Tibial artery (tissue), 4 donors: ENCODE data around the gene NKX1-1.
A peak's percentile ranks its signal among the peaks of the same experiment; 100 is the strongest.

Experiments
- DNase-seq, 2 donors: peaks; one replicate each; pipeline ENCODE4 v3.0.0-alpha.2; 2019
- H3K27ac ChIP-seq, 2 donors: fragments of 200-600 bp; sonication (generic) in 1 of 2; 1 replicate in 1 of 2; 2 replicates in 1 of 2; pipeline ENCODE4 v1.5.1; 2018 to 2019; ENCODE audit warnings: mild to moderate bottlenecking in 1 of 2
- H3K27me3 ChIP-seq, 2 donors: fragments of 200-600 bp; sonication (generic) in 1 of 2; one replicate each; pipeline versions ENCODE4 v1.5.1 to v1.6.0; 2016 to 2019
- H3K36me3 ChIP-seq, 3 donors: fragments of 200-600 bp; sonication (generic) in 2 of 3; one replicate each; pipeline ENCODE4 v1.5.1; 2016 to 2019; ENCODE audit warnings: mild to moderate bottlenecking in 2 of 3
- H3K4me1 ChIP-seq, 4 donors: fragments of 200-600 bp; sonication (generic) in 2 of 4; 1 replicate in 3 of 4; 2 replicates in 1 of 4; pipeline ENCODE4 v1.5.1; 2016 to 2019
- H3K4me3 ChIP-seq, 2 donors: fragments of 200-600 bp; sonication (generic) in 1 of 2; 1 replicate in 1 of 2; 2 replicates in 1 of 2; pipeline ENCODE4 v1.5.1; 2018 to 2019; ENCODE audit warnings: mild to moderate bottlenecking in 2 of 2
- H3K9me3 ChIP-seq, 3 donors: fragments of 200-600 bp; sonication (generic) in 1 of 3; one replicate each; pipeline ENCODE4 v1.5.1; 2016 to 2019
- intact Hi-C: fragments of 100-400 bp; cut with DNase I; formaldehyde crosslinking; loops from one replicate; pipeline ENCODE4 v1.15.0; 2023; ENCODE audit warnings: low total_unique reads
- TF ChIP-seq, protein P1 (sequence below), 2 experiments: fragments of 200-600 bp in 1 of 2; fragments of 450-650 bp in 1 of 2; IDR thresholded peaks; one replicate each; pipeline ENCODE4 v1.5.1; 2017 to 2019; ENCODE audit warnings: antibody characterized with exemption in 2 of 2, mild to moderate bottlenecking in 1 of 2, moderate library complexity in 1 of 2

NKX1-1 gene

DNA sequence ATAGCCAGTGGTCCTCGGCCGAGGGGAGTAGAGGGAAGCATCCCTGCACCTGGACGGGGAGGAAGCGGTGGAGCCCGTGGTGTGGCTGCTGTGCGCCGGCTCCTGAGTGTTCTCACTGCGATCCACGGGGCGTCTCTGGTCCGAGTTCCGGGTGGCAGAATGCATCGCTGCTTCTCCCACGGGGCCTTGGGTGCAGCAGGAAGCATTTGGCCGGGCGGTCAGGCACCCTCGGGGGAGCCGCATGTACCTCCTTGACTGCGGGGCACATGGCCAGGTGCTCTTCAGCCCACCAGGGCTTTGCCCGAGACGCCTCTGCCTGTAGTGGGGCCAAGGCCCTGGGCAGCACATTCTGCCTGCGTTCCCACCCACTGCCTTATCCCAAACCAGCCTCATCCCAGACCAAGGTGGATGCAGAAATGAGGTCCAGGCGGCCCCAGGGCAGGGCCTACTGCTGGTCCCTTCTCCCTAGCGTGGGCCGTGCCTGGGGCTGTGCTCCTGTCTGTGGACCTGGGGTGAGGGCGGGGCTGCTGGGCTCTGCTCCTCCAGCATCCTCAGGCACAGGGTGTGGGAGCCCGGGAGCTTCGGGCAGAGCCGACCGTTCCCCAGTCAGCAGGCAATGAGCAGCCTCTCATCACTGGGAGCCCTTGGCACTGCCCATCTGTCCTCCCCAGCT lies 27.5 kb downstream of the NKX1-1 start:
- peaks cover 21 to 98% (median 51%) of the 10 kb centered on the region in 3 donors for H3K36me3 ChIP-seq
- peak in 1 of 2 donors; percentile 64 for DNase-seq
- TF ChIP-seq, protein P1, sequence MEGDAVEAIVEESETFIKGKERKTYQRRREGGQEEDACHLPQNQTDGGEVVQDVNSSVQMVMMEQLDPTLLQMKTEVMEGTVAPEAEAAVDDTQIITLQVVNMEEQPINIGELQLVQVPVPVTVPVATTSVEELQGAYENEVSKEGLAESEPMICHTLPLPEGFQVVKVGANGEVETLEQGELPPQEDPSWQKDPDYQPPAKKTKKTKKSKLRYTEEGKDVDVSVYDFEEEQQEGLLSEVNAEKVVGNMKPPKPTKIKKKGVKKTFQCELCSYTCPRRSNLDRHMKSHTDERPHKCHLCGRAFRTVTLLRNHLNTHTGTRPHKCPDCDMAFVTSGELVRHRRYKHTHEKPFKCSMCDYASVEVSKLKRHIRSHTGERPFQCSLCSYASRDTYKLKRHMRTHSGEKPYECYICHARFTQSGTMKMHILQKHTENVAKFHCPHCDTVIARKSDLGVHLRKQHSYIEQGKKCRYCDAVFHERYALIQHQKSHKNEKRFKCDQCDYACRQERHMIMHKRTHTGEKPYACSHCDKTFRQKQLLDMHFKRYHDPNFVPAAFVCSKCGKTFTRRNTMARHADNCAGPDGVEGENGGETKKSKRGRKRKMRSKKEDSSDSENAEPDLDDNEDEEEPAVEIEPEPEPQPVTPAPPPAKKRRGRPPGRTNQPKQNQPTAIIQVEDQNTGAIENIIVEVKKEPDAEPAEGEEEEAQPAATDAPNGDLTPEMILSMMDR (IDR thresholded peaks at IDR 0.05), result no peak
- intact Hi-C loops, result no loop called here
- H3K4me1 ChIP-seq, result no peaks in the 10 kb centered on the region
- H3K4me3 ChIP-seq, result no peak overlapping the region
- H3K9me3 ChIP-seq, result no peaks in the 10 kb centered on the region
- H3K27me3 ChIP-seq, result no peaks in the 10 kb centered on the region
- no peak overlapping the region for H3K27ac ChIP-seq

DNA sequence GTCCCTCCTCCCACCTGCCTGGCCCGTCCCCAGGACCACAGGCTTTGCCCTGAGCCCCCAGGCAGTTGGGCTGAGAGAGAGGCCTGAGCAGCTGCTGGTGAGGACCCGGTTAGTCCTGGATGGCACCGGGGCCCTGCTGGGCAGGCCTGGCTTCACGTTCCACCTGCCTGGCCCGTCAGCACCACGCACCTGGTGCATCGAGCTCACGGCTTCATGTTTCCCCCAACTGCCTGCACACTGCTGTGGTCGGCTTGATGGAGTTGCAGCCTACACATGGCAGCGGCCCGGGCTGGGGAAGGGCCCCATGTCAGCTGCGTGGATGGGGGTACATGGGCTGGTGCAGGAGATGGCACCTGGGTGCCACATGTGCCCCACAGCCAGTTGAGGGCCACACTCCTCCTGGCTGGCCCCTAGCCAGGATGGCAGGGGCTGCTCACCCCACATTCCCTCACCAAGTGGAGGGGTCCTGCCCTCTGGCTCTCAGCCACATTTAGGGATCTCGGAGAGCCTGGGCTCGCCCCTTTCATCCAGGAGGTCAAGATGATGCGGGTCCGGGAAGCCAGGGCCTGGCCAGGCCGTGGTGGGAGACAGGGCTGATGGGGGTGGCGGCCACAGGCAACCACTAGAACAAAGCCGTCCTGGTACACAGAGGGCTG lies 28.5 kb downstream of the NKX1-1 start:
- intact Hi-C loops, result no loop called here
- no peaks in the 10 kb centered on the region for H3K27me3 ChIP-seq
- H3K9me3 ChIP-seq, result no peaks in the 10 kb centered on the region
- H3K4me1 ChIP-seq, result no peaks in the 10 kb centered on the region
- H3K36me3 ChIP-seq, result peaks cover 18 to 96% (median 54%) of the 10 kb centered on the region in 3 donors
- DNase-seq, result peak in 1 of 2 donors; percentile 58
- H3K4me3 ChIP-seq, result no peak overlapping the region
- TF ChIP-seq, protein P1 (IDR thresholded peaks at IDR 0.05), result no peak
- H3K27ac ChIP-seq, result no peak overlapping the region

DNA sequence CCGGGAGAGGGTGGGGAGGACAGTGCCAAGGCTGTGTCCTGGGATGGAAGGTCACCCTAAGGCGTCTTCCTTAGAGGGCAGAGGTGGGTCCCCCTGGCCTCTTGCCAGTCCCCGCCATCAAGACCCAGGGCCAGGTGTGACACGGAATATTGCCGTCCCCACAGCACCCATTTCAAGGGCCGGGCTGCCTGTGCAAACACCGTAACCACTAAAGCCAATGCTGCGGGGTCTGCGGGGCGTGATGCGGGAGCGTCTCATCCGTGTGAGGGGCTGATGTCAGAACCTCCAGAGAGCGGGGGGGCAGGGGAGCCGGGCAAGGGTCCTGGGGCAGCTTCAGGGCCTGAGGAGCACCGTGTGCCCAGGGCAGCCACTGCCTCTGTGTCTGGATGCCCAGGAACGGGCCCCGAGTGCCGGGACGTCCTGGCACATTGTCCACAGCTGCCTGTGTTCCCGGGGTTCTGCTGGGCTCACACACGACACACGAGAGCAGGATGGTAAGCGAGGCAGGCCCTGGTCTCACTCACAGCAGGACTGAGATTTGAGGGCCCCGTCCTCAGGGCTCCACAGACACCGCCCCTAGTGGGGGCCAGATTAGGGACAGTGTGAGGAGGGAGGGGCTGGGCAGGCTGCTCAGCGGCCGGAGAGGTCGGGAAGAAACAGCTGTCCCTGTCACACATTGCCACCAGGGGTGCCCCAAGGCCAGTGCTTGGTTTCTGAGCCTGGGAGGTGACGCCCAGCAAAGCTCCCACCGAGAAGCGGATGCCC lies 29.2 kb downstream of the NKX1-1 start:
- peaks cover 18 to 94% (median 54%) of the 10 kb centered on the region in 3 donors for H3K36me3 ChIP-seq
- no peaks in the 10 kb centered on the region for H3K4me1 ChIP-seq
- TF ChIP-seq, protein P1 (IDR thresholded peaks at IDR 0.05), result no peak
- no peak overlapping the region for H3K27ac ChIP-seq
- no peak overlapping the region for H3K4me3 ChIP-seq
- no peaks in the 10 kb centered on the region for H3K27me3 ChIP-seq
- no peaks in the 10 kb centered on the region for H3K9me3 ChIP-seq
- intact Hi-C loops, result no loop called here
- peak; percentile 12 to 61 for DNase-seq

DNA sequence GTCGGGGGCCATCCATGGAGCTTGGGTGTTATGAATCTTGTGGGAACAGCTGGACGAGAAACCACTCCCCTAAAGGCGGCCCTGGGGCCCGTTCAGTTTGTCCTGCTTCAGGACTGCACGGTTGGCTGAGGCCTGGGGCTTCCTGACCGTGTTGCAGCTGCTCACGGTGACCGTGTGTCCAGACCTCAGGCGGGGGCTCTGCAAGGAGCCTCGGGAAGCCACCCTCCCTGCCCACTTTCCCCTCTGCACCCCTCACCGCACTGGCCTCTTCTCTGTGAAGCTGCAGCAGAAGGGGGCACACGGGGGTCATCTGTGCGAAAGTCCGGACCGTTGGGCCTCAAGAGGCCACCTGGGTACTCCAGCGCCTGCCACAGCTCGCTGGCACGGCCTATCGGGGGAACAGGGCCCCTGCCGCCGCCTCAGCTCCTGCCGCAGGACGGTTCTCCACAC lies 29.8 kb downstream of the NKX1-1 start:
- no peaks in the 10 kb centered on the region for H3K9me3 ChIP-seq
- no peaks in the 10 kb centered on the region for H3K27me3 ChIP-seq
- DNase-seq, result peak in 1 of 2 donors; percentile 0
- no peak overlapping the region for H3K27ac ChIP-seq
- no peak overlapping the region for H3K4me3 ChIP-seq
- H3K36me3 ChIP-seq, result peaks cover 22 to 94% (median 58%) of the 10 kb centered on the region in 3 donors
- H3K4me1 ChIP-seq, result no peaks in the 10 kb centered on the region
- intact Hi-C loops, result no loop called here
- TF ChIP-seq, protein P1 (IDR thresholded peaks at IDR 0.05), result no peak

DNA sequence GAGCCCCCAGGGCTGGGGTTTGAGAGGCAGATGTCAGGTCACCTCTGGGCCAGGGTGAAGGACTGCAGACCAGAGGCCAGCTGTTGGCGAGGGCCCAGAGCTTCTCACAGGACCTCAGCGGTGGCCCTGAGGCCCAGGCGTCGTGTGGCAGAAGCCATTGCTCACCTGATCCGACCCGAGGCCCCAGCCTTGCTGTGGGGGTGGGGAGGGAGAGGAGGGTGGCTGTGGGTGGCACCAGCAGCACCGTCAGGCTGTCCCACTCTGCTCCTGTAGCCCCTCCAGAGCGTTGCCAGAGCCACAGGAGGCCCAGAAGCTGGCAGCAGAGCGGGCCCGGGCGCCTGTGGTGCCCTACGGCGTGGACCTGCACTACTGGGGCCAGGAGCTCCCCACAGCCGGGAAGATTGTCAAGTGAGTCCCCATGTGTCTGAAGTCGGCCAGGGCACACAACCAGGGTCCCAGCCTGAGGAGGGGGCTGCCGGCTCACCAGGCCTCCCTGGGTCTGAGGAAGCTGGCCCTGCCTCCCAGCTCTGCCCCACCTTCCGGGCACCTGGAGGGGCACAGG lies 30.4 kb downstream of the NKX1-1 start:
- Histone ChIP-seq H3K27me3 (no peaks in the 10 kb centered on the region), H3K36me3 (peaks cover 25 to 94% (median 63%) of the 10 kb centered on the region in 3 donors), H3K27ac (no peak overlapping the region), H3K4me1 (no peaks in the 10 kb centered on the region), H3K4me3 (no peak overlapping the region), H3K9me3 (no peaks in the 10 kb centered on the region)
- intact Hi-C loops, result no loop called here
- DNase-seq, result peak; percentile 5 to 63
- TF ChIP-seq, protein P1 (IDR thresholded peaks at IDR 0.05), result no peak
